Measurements from ENCODE around the gene PRAMEF5. TPM values are rescaled to one million over a fixed set of nuclear protein-coding genes. Genes with fewer than 3 reads are reported as not detected.

PRAMEF5 gene
- polyA plus RNA-seq, 1 donor from 2014 or later, result not detected

Other genes starting within 250 kb of the PRAMEF5 start
- not detected for gene PRAMEF27, start 197.6 kb upstream of the PRAMEF5 start, polyA plus RNA-seq
- gene HNRNPCL3, start 193.4 kb upstream of the PRAMEF5 start, polyA plus RNA-seq, result not detected
- gene PRAMEF25, start 183.4 kb upstream of the PRAMEF5 start, polyA plus RNA-seq, result not detected
- gene HNRNPCL2, start 137.3 kb upstream of the PRAMEF5 start, polyA plus RNA-seq, result not detected
- not detected for gene PRAMEF26, start 98.2 kb upstream of the PRAMEF5 start, polyA plus RNA-seq
- gene HNRNPCL4, start 88.6 kb upstream of the PRAMEF5 start, polyA plus RNA-seq, result not detected
- not detected for gene PRAMEF9, start 82.3 kb upstream of the PRAMEF5 start, polyA plus RNA-seq
- not detected for gene PRAMEF13, start 52.8 kb upstream of the PRAMEF5 start, polyA plus RNA-seq
- not detected for gene PRAMEF18, start 28.0 kb upstream of the PRAMEF5 start, polyA plus RNA-seq
- gene PRAMEF8, start 30.9 kb downstream of the PRAMEF5 start, polyA plus RNA-seq, result not detected
- not detected for gene PRAMEF33, start 49.3 kb downstream of the PRAMEF5 start, polyA plus RNA-seq
- not detected for gene PRAMEF15, start 61.4 kb downstream of the PRAMEF5 start, polyA plus RNA-seq
- not detected for gene PRAMEF14, start 92.9 kb downstream of the PRAMEF5 start, polyA plus RNA-seq
- not detected for gene PRAMEF19, start 117.7 kb downstream of the PRAMEF5 start, polyA plus RNA-seq
- gene PRAMEF17, start 135.4 kb downstream of the PRAMEF5 start, polyA plus RNA-seq, result not detected
- not detected for gene PRAMEF20, start 156.3 kb downstream of the PRAMEF5 start, polyA plus RNA-seq

Measured in IgD-negative memory B cell (primary cell).